Immature natural killer cell (primary cell): ENCODE data around the gene SFN. TPM values are rescaled to one million over a fixed set of nuclear protein-coding genes. Genes with fewer than 3 reads are reported as not detected.
"Not testable (repeated sequence)": the region's sequence is repeated elsewhere in the genome, so short reads cannot be mapped to it uniquely, and the experiment has no call there.

ENCODE experiments used
- DNase-seq, 3 donors: peaks; one replicate each; pipeline ENCODE4 v3.0.0; 2022; ENCODE audit warnings: mixed read lengths in 1 of 3
- H3K27ac Mint-ChIP-seq, 6 donors: one replicate each; pipeline ENCODE4 v1.8.0; 2020; ENCODE audit warnings: mixed read lengths in 6 of 6, mild to moderate bottlenecking in 5 of 6, inconsistent platforms in 4 of 6, moderate library complexity in 3 of 6
- H3K27me3 Mint-ChIP-seq, 3 donors: one replicate each; pipeline ENCODE4 v1.8.0; 2020 to 2021; ENCODE audit warnings: low read depth in 3 of 3, mild to moderate bottlenecking in 3 of 3, mixed read lengths in 3 of 3, moderate library complexity in 3 of 3, inconsistent platforms in 1 of 3
- H3K36me3 Mint-ChIP-seq, 3 donors: one replicate each; pipeline ENCODE4 v1.8.0; 2020; ENCODE audit warnings: mixed read lengths in 3 of 3, inconsistent platforms in 2 of 3, mild to moderate bottlenecking in 2 of 3
- H3K4me1 Mint-ChIP-seq, 2 donors: one replicate each; pipeline ENCODE4 v1.8.0; 2020; ENCODE audit warnings: inconsistent platforms in 2 of 2, mild to moderate bottlenecking in 2 of 2, mixed read lengths in 2 of 2, moderate library complexity in 1 of 2
- H3K4me3 Mint-ChIP-seq, 5 donors: one replicate each; pipeline ENCODE4 v1.8.0; 2020; ENCODE audit warnings: mild to moderate bottlenecking in 5 of 5, mixed read lengths in 5 of 5, inconsistent platforms in 3 of 5, moderate library complexity in 3 of 5
- H3K9me3 Mint-ChIP-seq, 6 donors: one replicate each; pipeline ENCODE4 v1.8.0; 2020; ENCODE audit warnings: mild to moderate bottlenecking in 6 of 6, mixed read lengths in 6 of 6, inconsistent platforms in 4 of 6, moderate library complexity in 3 of 6
- polyA plus RNA-seq, 3 donors: library from polyadenylated mRNA; unstranded; fragments of 300-500 nt; fragmentation: Illumina TruSeq; gene quantifications; one replicate each; pipeline ENCODE4 v1.2.3, GENCODE V29; 2021

The SFN gene
- polyA plus RNA-seq, 3 donors from 2014 or later: not detected

DNA sequence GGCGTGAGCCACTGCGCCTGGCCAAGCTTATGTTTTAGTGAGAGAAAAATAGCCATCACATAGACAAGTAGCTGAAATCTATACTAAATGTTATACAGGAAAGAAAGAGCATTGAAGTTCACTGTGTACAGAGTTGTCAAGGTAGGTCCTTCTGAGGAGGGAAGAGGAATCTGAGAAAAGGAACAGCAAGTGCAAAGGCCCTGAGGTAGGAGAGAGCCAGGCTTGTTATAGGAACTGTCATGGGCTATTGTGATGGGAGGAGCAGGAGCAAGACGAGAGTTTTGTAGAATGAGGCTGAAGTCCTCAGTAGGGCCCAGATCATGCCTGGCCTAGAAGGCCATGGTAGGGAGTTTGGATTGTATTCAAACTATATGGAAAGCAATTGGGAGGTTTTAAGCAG, 31.9 kb upstream of the SFN start:
- H3K4me3 Mint-ChIP-seq: peak overlapping the region in 2 of 5 donors; percentile 7 to 19
- peaks cover 4 to 11% (median 5%) of the 10 kb centered on the region in 3 donors for H3K27me3 Mint-ChIP-seq
- H3K9me3 Mint-ChIP-seq: no peaks in the 10 kb centered on the region
- H3K4me1 Mint-ChIP-seq: peaks cover 81 to 84% of the 10 kb centered on the region in 2 donors
- no peak for DNase-seq
- peak overlapping the region; percentile 99 to 100 (median 100) for H3K27ac Mint-ChIP-seq
- H3K36me3 Mint-ChIP-seq: peaks cover 0 to 23% (median 6%) of the 10 kb centered on the region in 3 donors

DNA sequence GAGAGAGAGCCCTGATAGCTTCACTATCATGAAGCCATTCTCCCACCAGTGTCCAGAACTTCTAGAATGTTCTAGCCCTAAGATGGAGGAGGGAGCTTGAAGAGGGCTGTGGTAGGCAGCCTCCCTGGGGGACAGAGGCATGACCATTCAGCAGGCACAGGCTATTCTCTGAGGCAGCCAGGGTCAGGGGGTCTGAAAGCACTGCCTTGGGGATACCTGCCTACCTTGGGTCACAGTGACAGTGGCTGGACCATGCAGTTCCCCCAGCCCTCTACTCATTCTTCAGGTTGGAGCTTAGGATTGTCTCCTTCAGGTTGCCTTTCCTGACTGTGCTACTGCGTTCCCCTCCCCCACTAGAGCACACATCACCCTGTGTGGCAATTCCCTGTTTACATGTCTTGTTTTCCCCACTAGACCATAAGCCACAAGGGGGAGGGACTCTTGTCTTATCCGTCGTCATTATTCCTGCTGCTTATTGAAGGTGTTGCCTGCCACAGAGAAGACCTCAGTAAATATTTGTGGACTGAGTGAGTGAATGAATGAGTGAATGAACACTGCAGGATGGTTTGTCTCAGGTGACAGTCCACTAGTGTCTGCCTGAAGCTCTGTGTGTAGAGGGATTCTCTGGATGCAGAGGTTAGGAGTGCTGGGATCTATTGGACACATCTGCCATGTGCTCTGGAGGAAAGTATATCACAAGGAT, 31.3 kb upstream of the SFN start:
- H3K4me1 Mint-ChIP-seq: peaks cover 78 to 81% of the 10 kb centered on the region in 2 donors
- H3K27me3 Mint-ChIP-seq: peaks cover 2 to 8% (median 5%) of the 10 kb centered on the region in 3 donors
- H3K27ac Mint-ChIP-seq: peak overlapping the region; percentile 99 to 100 (median 100)
- H3K4me3 Mint-ChIP-seq: peak overlapping the region in 1 of 5 donors; percentile 19
- peaks cover 0 to 26% (median 6%) of the 10 kb centered on the region in 3 donors for H3K36me3 Mint-ChIP-seq
- no peak for DNase-seq
- H3K9me3 Mint-ChIP-seq: no peaks in the 10 kb centered on the region

DNA sequence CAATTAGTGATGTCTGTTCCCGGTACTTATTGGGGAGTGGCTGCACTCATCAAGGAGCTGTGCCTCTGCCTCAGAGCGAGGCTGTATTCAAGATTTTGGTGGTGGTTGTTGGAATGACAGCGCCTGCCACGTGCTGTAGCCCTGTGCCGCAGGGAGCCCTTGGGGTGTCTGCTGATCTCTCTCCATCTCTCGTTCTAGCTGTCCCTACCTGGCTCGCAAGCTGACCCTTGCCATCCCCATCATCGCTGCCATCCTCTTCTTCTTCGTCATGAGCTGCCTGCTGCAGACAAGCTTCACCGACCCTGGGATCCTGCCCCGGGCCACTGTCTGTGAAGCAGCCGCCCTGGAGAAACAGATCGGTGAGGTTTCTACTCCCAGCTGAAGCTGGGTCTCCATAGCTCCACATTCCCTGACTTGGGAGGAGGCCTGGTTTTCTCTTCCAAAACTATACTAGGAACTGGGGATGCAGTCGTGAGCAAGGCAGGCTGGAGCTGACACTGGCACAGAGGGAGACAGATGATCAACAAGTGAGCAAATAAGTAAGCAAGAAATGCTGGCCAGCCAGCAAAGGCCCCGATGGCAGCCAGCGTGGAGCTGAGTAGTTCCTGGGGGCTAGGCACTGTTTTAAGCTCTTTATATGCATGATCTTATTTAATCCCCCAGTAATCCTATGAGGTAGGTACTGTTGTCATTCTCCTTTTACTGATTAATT, 30.5 kb upstream of the SFN start:
- DNase-seq: no peak
- Mint-ChIP-seq H3K27me3 (peaks cover 2 to 7% (median 5%) of the 10 kb centered on the region in 3 donors), H3K4me3 (peak overlapping the region; percentile 25 to 86 (median 78)), H3K36me3 (peaks cover 0 to 26% (median 6%) of the 10 kb centered on the region in 3 donors), H3K9me3 (no peaks in the 10 kb centered on the region), H3K4me1 (peaks cover 73 to 77% of the 10 kb centered on the region in 2 donors), H3K27ac (peak overlapping the region; percentile 99 to 100 (median 100))

DNA sequence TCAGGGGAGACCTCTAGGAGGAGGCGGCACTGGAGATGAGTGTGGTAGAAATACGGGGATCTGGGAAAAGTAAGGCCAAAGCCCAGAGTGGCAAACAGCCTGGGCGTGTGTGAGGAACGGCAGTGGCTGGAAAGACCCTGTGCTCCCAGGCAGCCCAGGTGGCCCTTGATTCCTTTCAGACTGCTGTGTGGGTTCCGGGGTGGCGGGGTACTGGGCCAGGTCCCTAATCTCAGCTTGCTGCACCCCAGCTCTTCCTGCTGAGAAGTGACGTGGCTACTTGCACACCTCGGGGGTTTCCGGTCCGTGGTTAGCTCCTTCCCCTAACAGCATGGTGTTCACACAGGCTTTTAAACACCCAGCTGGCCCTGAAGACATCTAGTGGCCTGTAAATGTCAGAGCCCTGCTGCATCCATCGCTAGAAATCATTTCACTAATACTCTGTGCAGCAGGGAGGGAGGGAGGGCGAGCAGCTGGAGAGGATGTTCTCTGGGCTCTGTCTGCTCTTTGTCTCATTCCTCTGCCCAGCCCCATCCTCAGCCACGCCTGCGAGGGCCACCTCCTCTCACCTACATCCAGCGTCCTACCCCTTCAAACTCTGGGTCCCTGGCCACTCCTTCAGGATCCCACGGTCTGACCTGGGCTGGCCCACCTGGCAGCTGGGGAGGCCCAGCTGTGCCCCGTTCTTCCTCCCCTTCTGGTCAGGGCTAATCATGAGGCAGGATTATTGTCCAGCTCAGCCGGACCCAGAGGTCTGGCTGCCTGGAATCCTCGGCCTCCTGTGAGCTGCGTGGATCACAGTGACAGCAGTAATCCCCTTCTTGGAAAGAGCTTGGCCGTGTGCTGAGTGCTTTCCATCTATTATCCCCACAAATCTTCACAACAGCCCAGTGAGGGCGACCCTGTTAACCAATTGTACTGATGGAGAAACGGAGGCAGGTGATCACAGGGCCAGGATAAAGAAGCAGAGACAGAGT, 29.2 kb upstream of the SFN start:
- peaks cover 64 to 68% of the 10 kb centered on the region in 2 donors for H3K4me1 Mint-ChIP-seq
- H3K36me3 Mint-ChIP-seq: peaks cover 0 to 31% (median 10%) of the 10 kb centered on the region in 3 donors
- H3K9me3 Mint-ChIP-seq: no peaks in the 10 kb centered on the region
- peak; percentile 91 to 92 (median 91) for DNase-seq
- peak overlapping the region; percentile 99 to 100 (median 100) for H3K27ac Mint-ChIP-seq
- peak overlapping the region; percentile 71 to 86 (median 78) for H3K4me3 Mint-ChIP-seq
- H3K27me3 Mint-ChIP-seq: peaks cover 2 to 6% (median 5%) of the 10 kb centered on the region in 3 donors

DNA sequence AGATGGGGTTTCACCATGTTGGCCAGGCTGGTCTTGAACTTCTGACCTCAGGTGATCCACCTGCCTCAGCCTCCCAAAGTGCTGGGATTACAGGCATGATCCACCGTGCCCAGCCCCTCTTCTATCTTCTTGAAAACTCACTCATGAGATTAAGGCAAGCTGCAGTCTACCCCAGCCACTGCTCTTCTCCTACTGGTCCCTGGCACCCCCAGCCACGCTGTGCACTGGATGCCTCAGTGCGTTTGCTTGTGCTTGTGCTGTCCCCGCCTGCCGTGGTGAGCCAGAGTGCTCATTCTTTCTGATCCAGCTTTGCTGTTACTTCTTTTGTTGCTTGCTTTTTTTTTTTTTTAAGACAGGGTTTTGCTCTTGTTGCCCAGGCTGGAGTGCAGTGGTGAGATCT, 25.3 kb upstream of the SFN start:
- peaks cover 0 to 22% (median 14%) of the 10 kb centered on the region in 3 donors for H3K36me3 Mint-ChIP-seq

DNA sequence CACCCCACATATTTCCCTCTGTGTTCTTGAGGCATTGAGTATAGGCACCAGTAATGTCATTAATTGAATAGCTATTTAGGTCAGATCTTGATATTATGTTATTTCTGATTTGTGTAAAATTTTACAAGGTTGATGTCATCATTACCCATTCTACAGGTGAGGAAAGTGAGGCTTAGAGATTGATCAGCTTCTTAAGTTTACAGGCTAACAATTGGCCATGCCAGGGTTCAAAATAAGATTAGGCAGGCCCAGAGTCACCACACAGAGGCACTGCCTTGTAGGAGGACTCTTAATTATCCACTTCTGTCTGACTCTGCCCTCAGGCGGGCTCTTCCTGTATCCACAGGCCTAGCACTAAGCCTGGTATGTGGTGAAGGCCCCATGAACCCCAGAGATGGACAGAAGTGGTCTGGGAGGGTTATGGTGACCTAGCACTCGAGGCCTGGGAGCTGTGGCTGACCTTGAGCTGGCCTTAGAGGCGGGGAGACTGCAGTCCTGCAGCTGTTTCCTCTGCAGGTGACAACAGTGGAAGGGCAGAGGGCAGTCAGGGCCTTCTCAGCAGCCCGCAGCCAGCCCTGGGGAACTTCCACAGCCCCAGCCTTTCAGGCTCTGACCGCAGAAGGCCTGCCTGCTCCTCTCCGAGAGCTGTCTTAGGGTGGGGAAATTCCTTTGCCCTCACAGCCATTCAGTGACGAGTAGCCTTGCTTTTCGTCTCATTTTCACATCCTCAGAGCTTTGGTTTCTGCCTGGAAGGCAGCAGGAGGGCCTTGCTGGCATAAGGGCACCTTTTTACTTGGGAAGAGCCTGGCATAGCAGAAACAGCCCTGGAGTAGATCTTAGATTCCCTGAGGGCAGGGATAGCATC, 24.2 kb upstream of the SFN start:
- Mint-ChIP-seq H3K9me3 (no peaks in the 10 kb centered on the region), H3K36me3 (peaks cover 0 to 23% (median 14%) of the 10 kb centered on the region in 3 donors), H3K27ac (peak overlapping the region; percentile 44 to 88 (median 74)), H3K4me1 (peaks cover 23 to 27% of the 10 kb centered on the region in 2 donors), H3K27me3 (peaks cover 0 to 2% (median 0%) of the 10 kb centered on the region in 3 donors), H3K4me3 (no peak overlapping the region)
- DNase-seq: peak in 1 of 3 donors; percentile 25

More for the DNA sequence above, 25.3 kb upstream of the SFN start:
- H3K4me3 Mint-ChIP-seq, H3K9me3 Mint-ChIP-seq, DNase-seq, H3K27me3 Mint-ChIP-seq: not testable (repeated sequence)
- Mint-ChIP-seq H3K27ac (peak overlapping the region in 4 of 6 donors; percentile 12 to 71 (median 56)), H3K4me1 (peaks cover 34 to 37% of the 10 kb centered on the region in 2 donors)

DNA sequence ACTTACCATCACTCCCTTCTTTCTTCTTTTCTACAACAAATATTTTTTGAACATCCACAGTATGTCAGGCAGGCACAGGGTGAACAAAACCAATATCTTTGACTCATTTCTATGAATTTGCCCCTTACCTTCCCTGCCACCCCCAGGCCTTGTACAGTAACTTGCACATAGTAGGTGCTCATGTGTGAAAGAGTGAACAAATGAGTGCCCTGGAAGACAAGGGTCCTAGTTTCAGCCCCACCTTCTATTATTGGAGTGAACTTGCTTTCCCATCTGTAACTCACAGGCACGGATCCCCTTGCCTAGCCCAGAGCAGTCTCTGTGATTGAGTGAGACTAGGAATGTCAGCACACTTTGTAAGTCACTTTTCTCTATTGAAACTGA, 23.6 kb upstream of the SFN start:
- peaks cover 17 to 21% of the 10 kb centered on the region in 2 donors for H3K4me1 Mint-ChIP-seq
- peaks cover 2 to 25% (median 14%) of the 10 kb centered on the region in 3 donors for H3K36me3 Mint-ChIP-seq
- H3K27ac Mint-ChIP-seq: peak overlapping the region; percentile 32 to 88 (median 74)
- DNase-seq: no peak
- no peaks in the 10 kb centered on the region for H3K9me3 Mint-ChIP-seq
- no peaks in the 10 kb centered on the region for H3K27me3 Mint-ChIP-seq
- H3K4me3 Mint-ChIP-seq: peak overlapping the region in 1 of 5 donors; percentile 2

DNA sequence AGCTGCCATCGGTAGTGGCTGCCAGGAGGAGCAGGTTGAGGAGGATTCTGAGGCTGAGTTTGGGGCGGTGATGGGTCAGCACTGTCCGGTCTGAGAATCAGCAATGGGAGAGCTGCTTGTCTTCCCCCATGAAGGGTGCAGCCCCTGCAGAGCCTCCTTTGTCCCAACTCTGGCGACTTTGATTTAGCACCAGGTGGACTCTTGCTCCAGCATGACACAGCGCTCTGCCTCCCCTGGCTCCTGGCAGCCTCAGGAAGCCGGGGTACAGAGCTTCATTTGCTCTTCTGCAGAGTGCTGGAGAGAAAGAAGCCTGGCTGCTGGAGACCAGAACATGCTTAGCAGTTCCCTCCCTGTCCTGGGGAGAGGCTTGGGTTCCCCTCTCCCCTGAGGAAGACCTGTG, 23.2 kb upstream of the SFN start:
- Mint-ChIP-seq H3K4me3 (no peak overlapping the region), H3K27me3 (no peaks in the 10 kb centered on the region), H3K27ac (peak overlapping the region in 1 of 6 donors; percentile 85), H3K36me3 (peaks cover 4 to 23% (median 13%) of the 10 kb centered on the region in 3 donors), H3K4me1 (peaks cover 12 to 16% of the 10 kb centered on the region in 2 donors), H3K9me3 (no peaks in the 10 kb centered on the region)
- DNase-seq: no peak

DNA sequence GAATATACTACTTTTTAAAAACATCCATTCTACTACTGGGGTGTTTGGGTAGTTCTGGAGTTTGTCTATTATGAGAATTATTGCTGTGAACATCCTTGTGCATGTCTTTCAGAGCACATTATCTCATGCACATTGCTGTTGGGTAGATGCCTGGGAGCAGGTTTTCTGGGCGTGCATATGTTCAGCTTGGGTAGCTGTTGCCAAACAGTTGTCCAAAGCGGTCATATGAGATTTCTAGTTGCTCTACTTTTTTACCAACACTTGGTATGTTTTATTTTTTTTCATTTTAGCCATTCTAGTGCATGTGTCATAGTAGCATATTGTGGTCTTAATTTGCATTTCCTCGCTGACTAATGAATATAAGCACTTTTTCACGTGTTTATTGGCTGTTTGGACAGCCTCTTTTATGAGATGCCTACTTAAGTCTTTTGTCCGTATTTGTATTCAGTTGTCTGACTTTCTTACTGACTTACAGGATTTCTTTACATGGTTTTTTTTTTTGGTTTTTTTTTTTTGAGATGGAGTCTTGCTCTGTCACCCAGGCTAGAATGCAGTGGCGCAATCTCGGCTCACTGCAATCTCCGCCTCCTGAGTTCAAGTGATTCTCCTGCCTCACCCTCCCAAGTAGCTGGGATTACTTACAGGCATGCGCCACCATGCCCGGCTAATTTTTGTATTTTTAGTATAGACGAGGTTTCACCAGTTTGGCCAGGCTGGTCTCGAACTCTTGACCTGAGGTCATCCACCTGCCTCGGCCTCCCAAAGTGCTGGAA, 18.3 kb upstream of the SFN start:
- Mint-ChIP-seq H3K36me3 (peaks cover 9 to 22% (median 13%) of the 10 kb centered on the region in 3 donors), H3K9me3 (no peaks in the 10 kb centered on the region), H3K4me1 (no peaks in the 10 kb centered on the region), H3K27me3 (peaks cover 0 to 6% (median 1%) of the 10 kb centered on the region in 3 donors), H3K27ac (peak overlapping the region in 2 of 6 donors; percentile 41 to 53), H3K4me3 (no peak overlapping the region)
- DNase-seq: no peak

DNA sequence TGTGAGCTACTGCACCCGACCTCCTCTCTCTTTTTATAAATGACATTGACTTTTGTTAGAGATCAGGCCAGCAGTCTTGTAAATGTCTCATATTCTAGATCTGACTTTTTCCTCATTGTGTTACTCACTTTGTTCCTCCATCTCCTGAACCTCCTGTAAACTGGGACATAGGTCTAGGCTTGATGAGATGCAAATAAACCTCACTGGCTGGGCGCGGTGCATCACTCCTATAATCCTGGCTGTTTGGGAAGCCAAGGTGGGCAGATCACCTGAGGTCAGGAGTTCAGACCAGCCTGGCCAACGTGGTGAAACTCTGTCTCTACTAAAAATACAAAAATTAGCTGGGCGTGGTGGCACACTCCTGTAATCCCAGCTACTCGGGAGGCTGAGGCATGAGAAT, 15.1 kb upstream of the SFN start:
- peak overlapping the region in 1 of 6 donors; percentile 80 for H3K27ac Mint-ChIP-seq
- not testable (repeated sequence) for H3K9me3 Mint-ChIP-seq, H3K4me3 Mint-ChIP-seq, H3K27me3 Mint-ChIP-seq, H3K4me1 Mint-ChIP-seq, DNase-seq
- H3K36me3 Mint-ChIP-seq: peaks cover 9 to 46% (median 19%) of the 10 kb centered on the region in 3 donors

DNA sequence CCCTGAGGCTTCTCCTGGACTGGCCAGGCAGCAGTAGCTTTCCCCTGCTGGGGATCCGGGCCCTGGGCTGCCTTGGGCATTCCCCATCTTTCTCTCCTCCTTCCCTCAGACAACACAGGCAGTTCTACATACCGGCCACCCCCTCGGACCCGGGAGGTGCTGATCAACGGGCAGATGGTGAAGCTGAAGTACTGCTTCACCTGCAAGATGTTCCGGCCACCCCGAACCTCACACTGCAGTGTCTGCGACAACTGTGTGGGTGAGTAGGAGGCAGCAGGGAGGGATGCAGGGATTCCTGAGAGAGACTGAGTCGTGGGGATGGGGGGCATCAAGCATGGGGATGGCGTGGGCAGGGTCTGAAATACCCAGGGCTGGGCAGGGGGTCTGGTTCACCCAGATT, 14.4 kb upstream of the SFN start:
- DNase-seq: no peak
- H3K36me3 Mint-ChIP-seq: peaks cover 9 to 51% (median 22%) of the 10 kb centered on the region in 3 donors
- H3K4me1 Mint-ChIP-seq: peaks cover 5 to 8% of the 10 kb centered on the region in 2 donors
- H3K27me3 Mint-ChIP-seq: peaks cover 0 to 10% (median 1%) of the 10 kb centered on the region in 3 donors
- H3K4me3 Mint-ChIP-seq: no peak overlapping the region
- no peaks in the 10 kb centered on the region for H3K9me3 Mint-ChIP-seq
- peak overlapping the region in 2 of 6 donors; percentile 17 to 43 for H3K27ac Mint-ChIP-seq
